ENCODE results near the gene TPMT. TPM values are rescaled to one million over a fixed set of nuclear protein-coding genes. Genes with fewer than 3 reads are reported as not detected.

TPMT gene
- total RNA-seq, 1 donor from 2014 or later = 18.5 TPM

GRCh38 chr6:18117136-18117535 is 37.7 kb downstream of the TPMT start:
- DNase-seq (ENCODE audit: low spot score) = no peak

DNA sequence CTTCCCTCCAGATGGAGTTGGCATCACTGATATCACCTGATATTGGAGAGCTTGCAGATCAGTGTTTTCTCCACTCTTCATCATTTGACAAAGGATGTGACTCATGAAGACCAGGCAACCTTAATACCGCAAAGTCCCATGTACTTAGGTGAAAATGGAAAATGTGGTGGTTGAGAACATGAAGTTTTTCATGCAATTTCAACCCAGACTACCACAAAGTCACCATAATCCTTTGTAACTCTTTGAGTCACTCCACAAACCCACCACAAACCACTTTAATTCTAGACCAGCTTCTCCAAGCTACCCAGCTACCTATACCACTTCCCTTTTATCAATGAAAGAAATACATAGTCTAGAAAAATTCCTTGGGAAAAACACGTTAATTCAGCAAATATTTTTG is 39.5 kb downstream of the TPMT start:
- DNase-seq (ENCODE audit: low spot score) = no peak

DNA sequence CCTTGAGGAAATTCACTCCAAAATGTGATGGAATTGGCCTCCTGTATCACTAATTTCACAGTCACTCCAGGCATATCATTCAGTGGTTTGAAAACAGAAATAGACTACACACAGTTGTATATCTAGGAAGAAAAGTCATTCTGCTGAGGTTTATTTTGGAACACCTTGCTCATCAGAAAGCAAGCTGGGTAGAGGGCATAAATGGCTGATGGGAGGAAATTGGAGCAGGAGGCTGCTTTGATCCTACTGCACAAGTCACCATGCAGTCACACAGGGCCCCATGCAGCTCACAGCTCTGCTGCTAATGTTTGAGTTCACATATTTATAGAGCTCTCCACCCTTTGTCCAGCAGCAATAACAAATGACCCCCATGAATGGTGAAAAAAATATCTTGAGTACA is 44.7 kb downstream of the TPMT start:
- no peak for DNase-seq (ENCODE audit: low spot score)

GRCh38 chr6:18107061-18107460 is 47.8 kb downstream of the TPMT start:
- no peak for DNase-seq (ENCODE audit: low spot score)

GRCh38 chr6:18102783-18103509 is 51.9 kb downstream of the TPMT start:
- DNase-seq (ENCODE audit: low spot score) = no peak

DNA sequence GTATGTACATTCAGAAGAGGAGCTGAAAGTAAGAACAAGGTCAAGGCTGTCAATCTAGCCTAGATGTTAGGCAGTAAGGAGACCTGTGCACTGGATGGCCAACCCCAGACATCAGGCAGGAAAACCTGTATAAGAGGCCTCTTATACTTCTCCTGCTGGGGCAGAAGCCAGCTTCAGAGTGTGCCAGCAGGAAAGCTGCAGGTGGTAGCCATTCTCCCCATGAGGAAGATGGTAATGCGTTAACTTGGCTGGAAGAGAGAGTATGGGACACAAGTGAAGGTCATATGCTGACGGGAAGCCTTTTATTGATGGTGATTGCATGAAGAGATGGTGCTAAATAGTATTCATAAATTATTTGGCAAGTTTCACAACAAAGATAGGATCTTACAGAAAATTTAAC is 53.0 kb downstream of the TPMT start:
- no peak for DNase-seq (ENCODE audit: low spot score)

- no peak for DNase-seq (ENCODE audit: low spot score)
These were observed 53.6 kb downstream of the TPMT start for GRCh38 chr6:18101271-18101670.

DNA sequence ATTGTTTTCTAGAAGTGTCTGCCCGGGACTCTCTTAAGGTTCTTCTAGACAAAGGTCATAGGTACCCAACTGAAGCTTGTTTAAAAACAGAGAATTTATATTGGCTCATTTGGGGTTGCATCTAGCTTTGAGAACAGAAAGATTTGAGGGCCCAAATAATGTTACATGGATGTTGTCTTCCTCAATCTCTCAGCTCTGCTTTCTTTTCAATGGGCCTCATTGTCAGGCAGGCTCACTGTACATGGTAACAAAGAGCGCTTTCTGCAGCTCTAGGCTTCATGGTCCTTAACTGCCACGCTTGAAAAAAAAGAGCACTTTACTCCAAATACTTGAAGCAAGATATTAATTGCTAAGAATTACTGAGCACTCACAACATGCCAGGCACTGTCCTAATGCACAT is 54.6 kb downstream of the TPMT start:
- no peak for DNase-seq (ENCODE audit: low spot score)

DNA sequence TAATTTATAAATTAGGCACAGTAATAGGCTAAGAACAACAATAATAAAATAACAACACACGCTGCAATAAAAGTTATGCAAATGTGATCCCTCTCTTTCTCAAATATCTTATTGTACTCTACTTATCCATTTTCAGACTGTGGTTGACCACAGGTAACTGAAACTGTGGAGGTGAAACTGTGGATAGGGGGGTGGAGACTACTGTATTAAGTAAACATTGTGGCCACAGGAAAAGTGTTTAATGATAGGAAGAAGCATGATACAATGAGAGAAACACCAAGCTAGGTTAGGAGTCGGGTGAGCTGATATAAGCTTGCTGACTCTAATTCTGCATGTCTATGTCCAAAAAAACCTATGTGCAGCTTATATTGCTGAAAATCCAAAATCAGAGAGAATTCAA is 55.4 kb downstream of the TPMT start:
- no peak for DNase-seq (ENCODE audit: low spot score)

DNA sequence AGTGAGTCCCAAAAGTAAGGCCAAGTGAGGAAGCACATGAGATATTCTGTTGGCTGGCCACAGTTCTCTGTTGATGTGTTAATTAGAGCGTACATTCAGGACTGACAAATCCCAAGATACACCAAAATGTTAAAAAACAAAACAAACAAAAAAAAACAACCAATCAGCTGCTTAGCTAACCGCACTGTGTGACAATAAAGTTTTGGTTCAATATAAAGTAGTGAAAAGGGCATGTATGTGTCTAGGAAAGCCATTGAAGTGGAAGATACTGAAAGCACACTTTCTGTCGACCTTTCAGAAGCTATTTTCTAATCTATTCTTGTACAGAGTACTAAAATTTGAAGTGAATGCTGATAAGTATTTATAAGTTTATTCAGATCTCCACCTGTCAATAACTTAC is 58.5 kb downstream of the TPMT start:
- no peak for DNase-seq (ENCODE audit: low spot score)

GRCh38 chr6:18091382-18091781 is 63.5 kb downstream of the TPMT start:
- DNase-seq (ENCODE audit: low spot score) = no peak

DNA sequence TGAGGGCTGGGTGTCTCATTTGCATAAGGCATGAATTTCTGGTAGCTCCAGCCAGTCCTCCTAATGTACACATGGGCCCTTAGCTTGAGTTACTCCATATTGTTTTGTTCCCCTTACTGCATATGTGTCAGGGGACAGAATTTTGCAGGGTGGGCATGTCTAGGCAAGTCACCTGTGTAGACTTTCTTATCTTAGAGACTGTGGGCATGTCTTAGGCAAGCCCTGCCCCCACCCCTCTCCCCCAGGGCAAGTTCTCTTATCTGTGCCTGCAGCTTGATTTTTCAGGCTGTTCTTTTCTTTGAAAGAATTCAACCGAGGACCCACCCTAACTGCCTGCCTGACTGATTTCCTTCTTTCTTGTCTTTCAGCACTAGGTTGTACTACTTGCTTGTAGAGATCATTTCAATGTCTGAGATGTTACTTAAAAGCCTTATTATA is 64.5 kb downstream of the TPMT start:
- DNase-seq (ENCODE audit: low spot score) = no peak

DNA sequence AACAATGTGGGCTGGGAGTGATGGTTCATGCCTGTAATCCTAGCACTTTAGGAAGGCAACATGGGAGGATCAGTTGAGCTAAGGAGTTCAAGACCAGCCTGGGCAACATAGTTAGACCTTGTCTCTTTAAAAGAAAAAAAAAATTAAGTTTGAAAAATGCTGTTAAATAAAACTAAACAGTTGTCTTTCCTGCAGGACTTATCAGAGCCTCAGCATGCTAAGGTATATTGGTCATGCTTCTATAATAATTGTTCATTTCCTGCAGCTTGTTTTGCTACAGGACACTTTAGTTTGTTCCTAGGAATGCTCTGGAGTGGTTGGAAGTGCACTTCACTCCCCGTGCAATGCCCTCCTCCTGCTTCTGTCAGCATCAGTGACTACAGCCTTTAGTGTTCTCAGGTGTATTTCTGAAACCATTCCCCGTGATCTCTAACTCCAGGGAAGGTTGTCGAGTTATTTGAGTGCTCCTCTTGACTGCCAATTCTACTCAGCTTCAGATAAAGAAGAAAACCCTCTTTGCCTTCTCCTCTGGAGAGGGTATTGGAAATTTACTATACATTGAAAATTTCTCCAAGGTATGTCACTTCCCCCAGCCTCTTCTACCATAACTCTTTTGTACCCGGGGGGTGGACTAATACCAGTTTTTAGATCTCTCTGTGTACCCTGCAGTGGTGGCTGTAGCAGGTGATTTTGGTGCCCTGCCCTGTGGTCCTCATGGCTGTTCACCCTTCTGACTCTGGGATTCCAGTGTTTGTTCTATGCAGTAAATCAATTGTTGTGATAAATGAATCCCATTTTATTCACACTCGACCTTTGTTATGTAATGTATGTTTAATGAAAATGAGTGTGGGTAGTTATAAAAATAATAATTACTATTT is 66.2 kb downstream of the TPMT start:
- no peak for DNase-seq (ENCODE audit: low spot score)

GRCh38 chr6:18087396-18088165 is 67.3 kb downstream of the TPMT start:
- no peak for DNase-seq (ENCODE audit: low spot score)

DNA sequence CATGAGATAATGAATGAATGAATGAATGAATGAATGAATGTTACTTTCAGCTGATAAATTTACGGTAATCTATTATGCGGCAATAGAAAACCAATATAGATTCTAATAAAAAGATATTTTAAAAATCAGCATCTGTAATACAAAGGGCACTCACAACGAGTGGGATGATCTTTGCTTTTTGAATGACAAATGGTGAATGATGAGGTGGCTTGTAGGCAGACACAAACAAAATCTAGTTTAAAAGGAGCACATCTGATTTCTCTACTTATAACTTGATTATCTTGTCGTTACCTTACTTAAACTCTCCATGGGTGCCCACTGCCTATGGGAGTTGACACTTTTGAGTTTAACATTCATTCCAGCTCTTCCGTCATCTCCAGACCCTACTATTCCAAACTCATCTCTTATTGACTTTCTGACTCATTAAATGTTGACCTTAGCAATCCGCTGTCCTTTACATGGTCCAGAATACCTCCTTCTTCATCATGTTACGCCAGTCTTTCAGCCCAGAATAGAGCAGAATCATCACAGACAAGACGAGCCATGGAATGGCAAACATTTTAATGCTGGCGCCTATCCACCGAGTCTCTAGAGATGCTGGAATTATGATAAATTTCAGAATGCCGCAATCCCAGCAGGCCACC is 73.7 kb downstream of the TPMT start:
- no peak for DNase-seq (ENCODE audit: low spot score)

DNA sequence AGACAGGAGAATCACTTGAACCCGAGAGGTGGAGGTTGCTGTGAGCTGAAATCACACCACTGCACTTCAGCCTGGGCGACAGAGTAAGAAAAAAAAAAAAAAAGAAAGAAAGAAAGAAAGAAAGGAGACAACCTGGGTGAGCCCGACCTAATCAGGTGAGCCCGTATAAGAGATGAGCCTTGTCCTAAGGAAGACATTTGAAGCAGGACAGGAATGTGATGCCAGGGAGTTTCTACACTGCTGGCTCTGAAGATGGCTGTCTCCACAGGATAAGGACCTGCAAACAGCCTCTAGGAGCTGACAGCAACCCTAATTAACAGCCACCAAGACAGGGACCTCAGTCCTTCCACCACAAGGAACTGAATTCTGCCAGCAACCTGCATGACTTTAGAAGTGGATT is 74.3 kb downstream of the TPMT start:
- no peak for DNase-seq (ENCODE audit: low spot score)

GRCh38 chr6:18078866-18079265 is 76.0 kb downstream of the TPMT start:
- DNase-seq (ENCODE audit: low spot score) = no peak

Other genes with a start within 250 kb of the TPMT start
- 43.0 TPM for gene KIF13A, start 167.4 kb downstream of the TPMT start, total RNA-seq
- gene NHLRC1, start 32.4 kb downstream of the TPMT start, total RNA-seq = 1.9 TPM
- 22.6 TPM for gene KDM1B, start 345 bp upstream of the TPMT start, total RNA-seq
- gene DEK, start 109.5 kb upstream of the TPMT start, total RNA-seq = 59.8 TPM
- 33.9 TPM for gene RNF144B, start 232.3 kb upstream of the TPMT start, total RNA-seq

All from mucosa of gallbladder (tissue), 1 donor.